OCI-LY7 (cell line): Measurements from ENCODE around the gene PRND. TPM values are rescaled to one million over a fixed set of nuclear protein-coding genes. Genes with fewer than 3 reads are reported as not detected.

ENCODE experiments used
- BruUV-seq: library from RNA; stranded (reverse); fragments of 400-500 nt; replicated peaks from 2 replicates; lab custom pipeline; 2021; lab: Mats Ljungman, UMichigan
- CTCF ChIA-PET: fragments of 300-600 bp; sonication (Branson Sonifier 250); formaldehyde crosslinking; loops from one replicate; lab custom pipeline; 2022; ENCODE audit warnings: antibody characterized with exemption; ENCODE audit not compliant: unreplicated experiment; lab: Charles Lee
- POLR2A ChIA-PET: fragments of 300-600 bp; sonication (Branson Sonifier 250); formaldehyde crosslinking; loops from one replicate; lab custom pipeline; 2022; ENCODE audit warnings: antibody characterized with exemption; lab: Charles Lee
- DNase-seq: peaks from one replicate; pipeline ENCODE4 v3.0.0-alpha.2; 2015; ENCODE audit warnings: low spot score
- H2AFZ ChIP-seq: fragments of 200-600 bp; sonication (generic), shearing (Covaris generic); 2 replicates; pipeline ENCODE4 v1.6.1; 2014; ENCODE audit warnings: mild to moderate bottlenecking, antibody characterized with exemption, low read length, moderate library complexity
- H3K27ac ChIP-seq: fragments of 200-600 bp; sonication (generic); 2 replicates; pipeline ENCODE4 v1.5.1; 2014; ENCODE audit warnings: mixed run types, low read depth, mild to moderate bottlenecking, moderate library complexity, low read length, inconsistent platforms; ENCODE audit not compliant: poor library complexity, severe bottlenecking
- H3K36me3 ChIP-seq: fragments of 200-600 bp; sonication (generic); 2 replicates; pipeline ENCODE4 v1.6.1; 2014; ENCODE audit warnings: mild to moderate bottlenecking, antibody characterized with exemption, low read length, moderate library complexity, mixed read lengths; ENCODE audit not compliant: insufficient read depth
- H3K4me1 ChIP-seq: fragments of 200-600 bp; sonication (generic); 2 replicates; pipeline ENCODE4 v1.5.1; 2014; ENCODE audit warnings: mild to moderate bottlenecking, low read length; ENCODE audit not compliant: insufficient read depth, poor library complexity, severe bottlenecking
- H3K4me2 ChIP-seq: fragments of 200-600 bp; sonication (generic); 2 replicates; pipeline ENCODE4 v1.6.1; 2014; ENCODE audit warnings: mild to moderate bottlenecking, low read length
- H3K4me3 ChIP-seq: fragments of 200-600 bp; sonication (generic); 2 replicates; pipeline ENCODE4 v1.5.1; 2014; ENCODE audit warnings: mild to moderate bottlenecking, low read depth, low read length; ENCODE audit not compliant: poor library complexity, severe bottlenecking
- H3K79me2 ChIP-seq: fragments of 200-600 bp; sonication (generic); 2 replicates; pipeline ENCODE4 v1.6.1; 2016; ENCODE audit warnings: low read depth, mild to moderate bottlenecking, low read length, moderate library complexity, mixed read lengths; ENCODE audit not compliant: insufficient read depth
- H3K9me2 ChIP-seq: fragments of 200-600 bp; sonication (generic); 2 replicates; pipeline ENCODE4 v1.6.1; 2016; ENCODE audit warnings: mild to moderate bottlenecking, low read length, mixed read lengths; ENCODE audit not compliant: insufficient read depth
- H3K9me3 ChIP-seq: fragments of 200-600 bp; sonication (generic); 2 replicates; pipeline ENCODE4 v1.6.1; 2014; ENCODE audit warnings: mild to moderate bottlenecking, mixed run types, low read length, mixed read lengths
- H4K20me1 ChIP-seq: fragments of 200-600 bp; sonication (generic); 2 replicates; pipeline ENCODE4 v1.6.1; 2014; ENCODE audit warnings: mild to moderate bottlenecking, antibody characterized with exemption, low read length, moderate library complexity, mixed read lengths; ENCODE audit not compliant: insufficient read depth
- EZH2phosphoT487 ChIP-seq: fragments of 200-600 bp; sonication (generic); IDR thresholded peaks from 2 replicates; pipeline ENCODE4 v1.6.1; 2018; ENCODE audit warnings: low read depth, borderline replicate concordance, mild to moderate bottlenecking, mixed run types, antibody characterized with exemption, low read length, moderate library complexity, mixed read lengths
- intact Hi-C: fragments of 100-400 bp; cut with micrococcal nuclease; formaldehyde crosslinking; loops from one replicate; pipeline ENCODE4 v1.10.0; 2022; ENCODE audit not compliant: unreplicated experiment
- total RNA-seq, 2 experiments: library from RNA; depleted of rRNA in 1 of 2; stranded (reverse); fragments of >200 nt in 1 of 2; shearing (Covaris generic) in 1 of 2; gene quantifications; 2 replicates each; pipeline ENCODE4 v1.2.3, GENCODE V29; 2014 to 2022
- TF ChIP-seq, protein P1 (sequence below): fragments of 200-600 bp; sonication (generic); conservative IDR thresholded peaks from 2 replicates; pipeline ENCODE4 v1.5.1; 2014; ENCODE audit warnings: mild to moderate bottlenecking, antibody characterized with exemption, low read length, moderate library complexity, mixed read lengths

PRND gene
- total RNA-seq, 2 experiments from 2014 or later: not detected

GRCh38 chr20:4708036-4708435 is 13.7 kb upstream of the PRND start:
- intact Hi-C loops: no loop called here
- H3K4me2 ChIP-seq: no peak overlapping the region
- ChIA-PET CTCF (no interaction called here), POLR2A (interaction anchor here (0.7 kb wide), 1 partner anchor 10 kb away, joined by 3 read pairs; no protein-coding TSS in a partner anchor)
- H3K79me2 ChIP-seq: no peaks in the 10 kb centered on the region
- no TSS peak for BruUV-seq
- H3K9me2 ChIP-seq: no peaks in the 10 kb centered on the region
- no peaks in the 10 kb centered on the region for H3K9me3 ChIP-seq
- no peaks in the 10 kb centered on the region for H3K36me3 ChIP-seq
- DNase-seq: no peak
- no peaks in the 10 kb centered on the region for H4K20me1 ChIP-seq
- no peak overlapping the region for H2AFZ ChIP-seq
- no peaks in the 10 kb centered on the region for H3K4me1 ChIP-seq
- TF ChIP-seq, protein P1, sequence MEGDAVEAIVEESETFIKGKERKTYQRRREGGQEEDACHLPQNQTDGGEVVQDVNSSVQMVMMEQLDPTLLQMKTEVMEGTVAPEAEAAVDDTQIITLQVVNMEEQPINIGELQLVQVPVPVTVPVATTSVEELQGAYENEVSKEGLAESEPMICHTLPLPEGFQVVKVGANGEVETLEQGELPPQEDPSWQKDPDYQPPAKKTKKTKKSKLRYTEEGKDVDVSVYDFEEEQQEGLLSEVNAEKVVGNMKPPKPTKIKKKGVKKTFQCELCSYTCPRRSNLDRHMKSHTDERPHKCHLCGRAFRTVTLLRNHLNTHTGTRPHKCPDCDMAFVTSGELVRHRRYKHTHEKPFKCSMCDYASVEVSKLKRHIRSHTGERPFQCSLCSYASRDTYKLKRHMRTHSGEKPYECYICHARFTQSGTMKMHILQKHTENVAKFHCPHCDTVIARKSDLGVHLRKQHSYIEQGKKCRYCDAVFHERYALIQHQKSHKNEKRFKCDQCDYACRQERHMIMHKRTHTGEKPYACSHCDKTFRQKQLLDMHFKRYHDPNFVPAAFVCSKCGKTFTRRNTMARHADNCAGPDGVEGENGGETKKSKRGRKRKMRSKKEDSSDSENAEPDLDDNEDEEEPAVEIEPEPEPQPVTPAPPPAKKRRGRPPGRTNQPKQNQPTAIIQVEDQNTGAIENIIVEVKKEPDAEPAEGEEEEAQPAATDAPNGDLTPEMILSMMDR: no peak
- no peak for TF ChIP-seq EZH2phosphoT487
- H3K27ac ChIP-seq: no peak overlapping the region
- no peak overlapping the region for H3K4me3 ChIP-seq

- Histone ChIP-seq H3K4me2 (no peak overlapping the region), H3K4me1 (no peaks in the 10 kb centered on the region), H3K4me3 (no peak overlapping the region), H3K9me2 (no peaks in the 10 kb centered on the region), H3K79me2 (no peaks in the 10 kb centered on the region), H3K36me3 (no peaks in the 10 kb centered on the region), H3K27ac (no peak overlapping the region), H4K20me1 (no peaks in the 10 kb centered on the region), H2AFZ (no peak overlapping the region), H3K9me3 (no peaks in the 10 kb centered on the region)
- TF ChIP-seq EZH2phosphoT487: no peak
- TF ChIP-seq, protein P1: no peak
- CTCF ChIA-PET: no interaction called here
- POLR2A ChIA-PET: interaction anchor here (0.6 to 0.7 kb wide), 4 partner anchors 77 to 608 kb away, joined by 3 to 10 read pairs (median 4); no protein-coding TSS in a partner anchor
- intact Hi-C loops: no loop called here
- no TSS peak for BruUV-seq
- DNase-seq: no peak
Observed at GRCh38 chr20:4708856-4709255, 12.9 kb upstream of the PRND start.

DNA sequence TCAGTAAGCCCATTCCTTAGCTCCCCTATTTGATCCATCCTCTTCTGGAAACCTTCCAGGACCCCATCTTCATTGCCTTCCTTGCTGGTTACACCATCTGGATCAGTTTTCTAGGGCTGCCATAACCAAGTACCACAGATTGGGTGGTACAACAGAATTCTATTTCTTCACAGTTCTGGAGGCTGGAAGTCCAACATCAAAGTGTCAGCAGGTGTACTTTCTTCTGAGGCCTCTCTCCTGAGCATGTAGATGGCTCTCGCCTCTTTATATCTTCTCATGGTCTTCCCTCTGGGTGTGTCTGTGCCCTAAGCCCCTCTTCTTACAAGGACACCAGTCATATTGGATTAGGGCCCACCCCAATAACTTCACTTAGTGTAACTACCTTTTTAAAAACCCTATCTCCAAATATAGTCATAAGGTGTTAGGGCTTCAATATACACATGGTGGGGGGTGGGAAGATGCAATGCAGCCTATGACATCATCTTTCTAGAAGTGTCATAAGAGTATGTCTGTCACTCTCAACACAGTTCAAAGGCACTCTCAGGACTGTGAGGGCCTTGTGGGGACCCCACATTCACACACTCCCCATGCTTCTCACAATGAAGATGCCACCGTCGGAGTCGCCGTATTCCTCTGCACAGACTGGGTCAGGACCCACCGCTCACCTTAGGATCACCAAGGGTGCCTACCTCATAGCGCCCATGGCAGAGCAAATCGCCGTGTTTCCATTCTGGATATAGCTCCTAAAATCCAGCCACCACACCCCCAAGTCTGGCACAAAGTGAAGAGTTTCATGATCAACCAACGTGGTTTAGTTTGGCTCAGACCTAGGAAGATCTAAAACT is 12.2 kb upstream of the PRND start:
- no peaks in the 10 kb centered on the region for H3K36me3 ChIP-seq
- no peaks in the 10 kb centered on the region for H3K9me3 ChIP-seq
- TF ChIP-seq, protein P1: no peak
- DNase-seq: no peak
- ChIA-PET POLR2A (interaction anchor here (0.7 kb wide), 3 partner anchors 77 to 609 kb away, joined by 3 to 10 read pairs (median 4); no protein-coding TSS in a partner anchor), CTCF (interaction anchor here (0.6 kb wide), 1 partner anchor 52 kb away, joined by 3 read pairs; no protein-coding TSS in a partner anchor)
- no peak overlapping the region for H2AFZ ChIP-seq
- no peak overlapping the region for H3K4me3 ChIP-seq
- H3K4me1 ChIP-seq: no peaks in the 10 kb centered on the region
- H3K4me2 ChIP-seq: no peak overlapping the region
- H3K79me2 ChIP-seq: no peaks in the 10 kb centered on the region
- intact Hi-C loops: no loop called here
- no peaks in the 10 kb centered on the region for H4K20me1 ChIP-seq
- no peaks in the 10 kb centered on the region for H3K9me2 ChIP-seq
- no peak overlapping the region for H3K27ac ChIP-seq
- no TSS peak for BruUV-seq
